NCI-H1436 treated with DMSO at 0.1 percent for 48 hours (cell line): ENCODE data around the gene SORT1.
"Not testable (repeated sequence)": the region's sequence is repeated elsewhere in the genome, so short reads cannot be mapped to it uniquely, and the experiment has no call there.

Source experiments
- DNase-seq: peaks from one replicate; lab custom pipeline; 2025; lab: John Stamatoyannopoulos, UW

The SORT1 gene

GRCh38 chr1:109341944-109342930 lies 55.5 kb downstream of the SORT1 start:
- no peak for DNase-seq

DNA sequence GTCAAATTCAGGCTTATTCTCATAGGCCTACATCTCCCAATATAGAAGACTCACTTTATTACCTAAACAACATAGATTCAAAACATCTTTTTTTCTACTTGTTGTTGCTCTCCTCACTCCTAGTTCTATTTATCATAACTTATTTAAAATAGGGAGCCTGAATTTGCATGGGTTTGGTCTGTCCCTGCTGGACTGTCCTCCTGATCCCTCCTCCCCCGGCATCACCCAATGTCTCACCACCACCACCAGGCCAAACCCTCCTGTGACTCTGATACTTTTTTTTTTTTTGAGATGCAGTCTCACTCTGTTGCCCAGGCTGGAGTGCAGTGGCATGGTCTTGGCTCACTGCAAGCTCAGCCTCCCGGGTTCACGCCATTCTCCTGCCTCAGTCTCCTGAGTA lies 59.1 kb downstream of the SORT1 start:
- no peak for DNase-seq

DNA sequence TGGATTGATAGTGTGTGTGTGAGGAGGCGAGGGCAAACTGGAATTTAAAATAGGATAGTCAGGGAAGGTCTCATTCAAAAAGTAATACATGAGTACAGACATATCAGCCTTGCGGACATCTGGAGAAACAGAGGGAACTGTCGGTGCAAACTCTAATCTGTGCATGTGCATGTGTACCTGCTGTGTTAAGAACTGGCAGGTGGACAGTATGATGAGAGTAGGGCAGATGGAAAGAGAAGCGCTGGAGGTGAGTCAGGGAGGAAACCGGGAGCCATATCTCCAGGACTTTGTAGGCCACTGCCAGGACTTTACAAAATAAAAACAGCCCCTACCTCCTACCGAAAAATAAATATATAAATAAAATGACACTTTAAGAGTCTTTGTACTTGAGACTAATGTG lies 59.6 kb downstream of the SORT1 start:
- DNase-seq, result no peak

- DNase-seq, result no peak
These were observed 62.6 kb downstream of the SORT1 start for GRCh38 chr1:109335091-109335490.

DNA sequence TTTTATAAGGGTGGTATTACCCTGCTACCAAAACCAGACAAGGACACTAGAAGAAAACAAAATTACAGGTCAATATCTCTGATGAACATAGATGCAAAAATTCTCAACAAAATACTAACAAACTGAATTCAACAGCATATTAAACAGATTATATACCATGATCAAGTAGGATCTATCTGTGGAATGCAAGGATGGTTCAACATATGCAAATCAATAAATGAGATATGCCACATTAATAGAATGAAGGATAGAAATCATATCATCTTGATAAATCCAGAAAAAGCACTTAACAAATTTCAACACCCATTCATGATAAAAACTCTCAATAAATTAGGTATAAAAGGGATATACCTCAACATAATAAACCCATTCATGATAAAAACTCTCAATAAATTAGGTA lies 66.6 kb downstream of the SORT1 start:
- no peak for DNase-seq

DNA sequence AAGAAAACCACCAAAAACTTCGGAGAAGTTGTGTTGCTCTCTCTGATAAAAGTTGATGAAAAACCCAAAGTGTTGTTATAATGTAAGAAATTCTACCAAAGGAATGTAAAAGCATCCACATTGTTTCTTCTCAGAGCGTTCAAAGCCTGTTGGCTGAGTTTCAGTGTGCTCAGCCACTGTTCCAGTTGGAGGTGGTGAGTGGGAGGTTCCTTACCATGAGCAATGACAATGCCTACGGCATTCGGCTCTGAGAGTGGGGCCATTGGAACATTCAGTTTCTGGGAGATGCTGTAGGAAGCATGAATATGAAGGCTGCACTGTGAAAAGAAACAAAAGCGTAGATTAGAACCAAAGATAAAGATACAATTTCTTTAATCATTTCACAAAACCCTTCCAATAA lies 70.4 kb downstream of the SORT1 start:
- DNase-seq, result no peak

GRCh38 chr1:109322974-109323373 lies 74.7 kb downstream of the SORT1 start:
- no peak for DNase-seq

- no peak for DNase-seq
These were observed 78.6 kb downstream of the SORT1 start for GRCh38 chr1:109319114-109319513.

DNA sequence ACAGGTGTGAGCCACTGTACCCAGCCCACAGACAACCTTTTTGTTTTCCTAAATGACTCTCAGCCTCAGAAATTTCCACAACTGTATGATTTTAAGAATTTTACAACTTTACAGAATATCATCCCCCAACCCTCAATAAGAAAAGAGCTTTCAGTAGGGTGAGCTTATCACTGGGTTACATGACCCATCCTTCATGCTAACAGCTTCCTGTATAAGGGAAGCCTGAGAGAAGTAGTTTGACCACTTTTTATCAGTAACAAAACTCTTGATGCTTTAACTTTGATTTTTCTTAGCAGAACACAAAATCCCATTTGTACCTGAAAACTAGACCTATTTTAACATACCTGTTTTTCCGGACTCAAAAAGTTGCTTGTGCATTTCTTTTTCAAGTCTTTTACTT lies 81.2 kb downstream of the SORT1 start:
- no peak for DNase-seq

DNA sequence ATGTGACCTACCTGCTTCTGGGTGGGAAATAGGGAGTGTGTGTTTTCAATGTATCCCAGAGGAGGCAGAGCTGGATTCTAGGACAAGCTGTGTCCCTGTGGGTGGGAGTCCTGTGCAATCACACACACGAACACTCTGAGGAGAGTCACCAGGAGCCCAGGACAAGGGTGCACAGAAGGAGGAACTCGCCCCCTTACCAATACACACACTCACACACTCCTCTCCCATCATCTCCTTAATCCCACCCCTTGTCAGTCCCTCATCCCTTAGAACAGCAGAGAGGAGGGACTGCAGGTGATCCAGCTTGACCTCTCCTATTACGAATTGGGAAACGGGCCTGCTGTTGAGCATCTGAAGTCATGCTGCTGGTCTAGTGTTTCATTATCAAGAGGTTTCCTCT lies 82.4 kb downstream of the SORT1 start:
- no peak for DNase-seq

DNA sequence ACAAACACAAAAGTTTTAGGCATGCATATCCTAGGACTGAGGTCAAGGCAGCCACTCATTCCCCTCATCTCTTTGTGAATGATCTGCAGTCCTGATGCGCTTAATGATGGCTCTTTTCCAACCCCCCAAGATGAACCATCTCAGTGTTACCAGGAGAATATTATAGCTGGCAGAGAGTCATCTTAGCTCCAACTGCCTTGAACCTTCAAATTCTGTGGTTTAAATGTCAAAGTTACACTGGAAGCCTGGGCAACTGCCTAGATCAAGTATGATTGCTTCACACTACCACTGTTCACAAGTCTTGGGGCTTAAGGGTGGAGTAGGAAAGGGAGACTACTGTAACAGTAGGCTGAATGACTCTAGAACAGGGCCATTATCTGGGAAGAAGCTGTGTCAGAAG lies 82.9 kb downstream of the SORT1 start:
- no peak for DNase-seq

GRCh38 chr1:109312978-109313775 lies 84.5 kb downstream of the SORT1 start:
- no peak for DNase-seq

DNA sequence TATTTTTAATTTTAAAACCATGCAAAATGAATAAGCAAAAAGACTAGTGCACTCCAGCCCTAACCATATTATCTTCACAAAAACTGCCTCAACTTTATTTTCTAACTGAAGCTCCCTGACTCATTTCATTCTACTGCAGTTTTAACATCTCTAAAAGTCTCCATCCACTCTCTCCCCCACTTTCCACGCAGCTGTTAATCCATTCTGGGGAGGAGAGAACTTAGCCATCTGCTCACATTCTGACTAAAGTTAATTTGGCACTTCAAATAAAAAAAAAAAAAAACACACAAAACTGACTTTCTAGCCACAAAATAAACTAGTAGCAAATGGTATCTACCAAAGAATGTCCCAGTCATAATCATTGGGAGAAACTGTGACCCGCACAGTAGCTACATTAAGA lies 85.5 kb downstream of the SORT1 start:
- DNase-seq, result no peak

DNA sequence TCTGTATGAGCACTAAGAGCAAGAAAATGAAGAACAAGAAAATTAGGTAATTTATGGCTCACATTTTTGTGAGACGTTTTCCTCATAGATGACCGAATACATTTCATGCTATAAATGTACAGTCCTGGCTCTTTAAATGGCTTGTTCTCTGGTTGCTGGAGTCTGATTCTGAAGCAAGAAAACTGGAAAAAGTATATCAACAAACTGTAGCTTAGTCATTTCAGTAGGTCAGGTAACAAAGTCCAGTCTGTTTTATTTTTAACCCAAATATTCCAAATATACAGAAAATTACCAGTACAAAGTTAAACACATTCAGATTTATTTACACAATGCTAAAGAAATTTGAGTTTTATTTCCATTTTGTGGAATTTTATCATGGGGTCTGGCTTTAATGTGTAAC lies 88.4 kb downstream of the SORT1 start:
- DNase-seq, result no peak

- peak; percentile 96 for DNase-seq
These were observed 90.3 kb downstream of the SORT1 start for GRCh38 chr1:109307274-109308021.

DNA sequence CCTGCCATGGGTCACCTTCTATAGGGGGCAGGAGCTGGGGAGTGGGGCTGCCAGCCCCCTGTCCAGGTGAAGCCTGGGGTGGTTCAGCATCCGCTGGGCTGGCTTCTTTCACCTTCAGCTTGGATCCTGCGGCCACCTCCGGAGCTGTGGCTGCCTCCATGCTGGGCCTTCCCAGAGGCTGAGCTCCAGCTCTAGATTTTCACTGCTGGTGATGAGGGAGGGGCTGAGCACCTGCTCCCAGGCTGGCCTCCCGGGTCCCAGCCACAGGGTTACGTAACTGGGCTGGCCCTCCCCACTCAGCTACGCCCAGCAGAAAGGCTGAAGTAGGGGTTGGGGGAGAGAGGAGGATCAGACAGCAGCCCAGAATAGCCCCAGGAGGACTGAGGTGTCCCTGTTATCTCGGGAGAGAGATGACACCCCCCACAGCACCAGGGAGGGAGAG lies 90.9 kb downstream of the SORT1 start, which contains the start of gene MYBPHL:
Gene MYBPHL, minus strand, starts transcription at position 180 of the 442 bp plus-strand sequence. Its CDS starts 20 bp downstream, at position 160.
- peak; percentile 19 for DNase-seq

DNA sequence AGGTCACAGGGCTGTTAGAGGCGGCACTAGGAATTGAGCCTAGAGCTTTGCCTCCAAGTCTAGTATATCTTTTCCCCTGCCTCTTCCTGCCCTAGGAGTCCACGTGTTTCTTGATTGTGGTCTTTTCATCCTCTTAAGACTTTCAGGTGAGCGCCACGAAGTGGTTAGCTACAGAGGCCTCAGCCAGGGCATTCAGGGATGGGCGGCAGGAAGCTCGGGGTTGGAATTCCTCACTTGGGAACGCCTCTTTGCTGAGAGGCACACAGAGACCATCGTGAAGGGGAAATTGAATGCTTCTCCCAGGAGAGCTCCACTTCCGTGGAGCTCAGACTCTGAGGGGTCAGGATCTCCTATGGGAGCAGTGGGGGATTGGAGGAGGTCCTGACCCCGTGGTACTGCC lies 91.7 kb downstream of the SORT1 start:
- DNase-seq, result not testable (repeated sequence)

GRCh38 chr1:109304226-109304920 lies 93.3 kb downstream of the SORT1 start:
- DNase-seq, result no peak

- no peak for DNase-seq
These were observed 95.8 kb downstream of the SORT1 start for GRCh38 chr1:109301874-109302273.

DNA sequence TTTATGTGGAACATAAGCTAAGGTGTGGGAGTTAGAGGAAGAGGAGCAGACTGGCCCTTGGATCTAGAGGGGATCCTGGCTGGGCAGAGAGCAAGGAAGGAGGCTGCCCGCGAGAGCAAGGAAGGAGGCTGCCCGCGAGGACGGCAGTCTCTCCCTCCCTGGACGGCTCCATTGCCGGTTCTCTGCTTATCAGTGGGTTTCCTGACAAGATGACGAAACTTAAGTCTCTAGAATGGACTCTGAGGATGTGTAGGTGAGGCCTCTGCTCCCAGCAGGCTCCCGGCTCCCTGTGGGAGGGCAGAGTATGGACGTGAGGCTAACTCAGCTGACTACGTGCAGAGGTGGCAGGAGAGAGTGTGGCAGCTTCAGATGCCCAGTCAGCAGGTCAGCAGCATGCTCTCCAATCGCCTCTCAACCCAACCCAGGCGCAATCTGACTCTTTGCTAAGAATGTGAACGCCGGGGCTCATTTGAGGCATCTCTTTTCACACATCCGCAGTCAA lies 97.0 kb downstream of the SORT1 start:
- DNase-seq, result no peak
